Trophoblast cell (in vitro differentiated cells and primary cell): ENCODE data around the gene CYP26B1.

Source experiments
- DNase-seq, 2 donors: peaks; one replicate each; pipeline ENCODE4 v3.0.0-alpha.2; 2016
- H2AFZ ChIP-seq: 2 replicates; pipeline ENCODE4 v1.6.1; 2013; ENCODE audit warnings: low read length, moderate library complexity, mild to moderate bottlenecking; ENCODE audit not compliant: insufficient read depth, poor library complexity
- H2AK5ac ChIP-seq: 2 replicates; pipeline ENCODE4 v1.6.1; 2013; ENCODE audit warnings: mild to moderate bottlenecking, low read length
- H2BK120ac ChIP-seq: 2 replicates; pipeline ENCODE4 v1.6.1; 2013; ENCODE audit warnings: low read length, mild to moderate bottlenecking, moderate library complexity; ENCODE audit not compliant: insufficient read depth, poor library complexity
- H2BK12ac ChIP-seq: 2 replicates; pipeline ENCODE4 v1.6.1; 2013; ENCODE audit warnings: mild to moderate bottlenecking, low read length, moderate library complexity
- H2BK5ac ChIP-seq: 2 replicates; pipeline ENCODE4 v1.6.1; 2013; ENCODE audit warnings: low read length, low read depth, moderate library complexity, mild to moderate bottlenecking; ENCODE audit not compliant: poor library complexity
- H3K14ac ChIP-seq: 2 replicates; pipeline ENCODE4 v1.6.1; 2013; ENCODE audit warnings: mild to moderate bottlenecking, low read length
- H3K18ac ChIP-seq: 2 replicates; pipeline ENCODE4 v1.6.1; 2013; ENCODE audit warnings: mild to moderate bottlenecking, low read length
- H3K23ac ChIP-seq: 2 replicates; pipeline ENCODE4 v1.6.1; 2013; ENCODE audit warnings: low read length
- H3K27ac ChIP-seq: 2 replicates; pipeline ENCODE4 v1.5.1; 2013; ENCODE audit warnings: low read depth, mild to moderate bottlenecking, inconsistent platforms, low read length, moderate library complexity
- H3K27me3 ChIP-seq: 2 replicates; pipeline ENCODE4 v1.6.1; 2013; ENCODE audit warnings: inconsistent platforms, mild to moderate bottlenecking, low read length, moderate library complexity; ENCODE audit not compliant: insufficient read depth
- H3K36me3 ChIP-seq, 2 experiments: 1 replicate in 1 of 2; 2 replicates in 1 of 2; pipeline ENCODE4 v1.6.1; 2013; ENCODE audit warnings: low read length in 2 of 2, mild to moderate bottlenecking in 2 of 2, moderate library complexity in 1 of 2; ENCODE audit not compliant: insufficient read depth in 2 of 2, control insufficient read depth in 1 of 2
- H3K4ac ChIP-seq: 2 replicates; pipeline ENCODE4 v1.6.1; 2013; ENCODE audit warnings: low read depth, mild to moderate bottlenecking, low read length, moderate library complexity
- H3K4me1 ChIP-seq, 2 experiments: 1 replicate in 1 of 2; 2 replicates in 1 of 2; pipeline ENCODE4 v1.6.1; 2013; ENCODE audit warnings: low read length in 2 of 2, mild to moderate bottlenecking in 2 of 2, moderate library complexity in 1 of 2; ENCODE audit not compliant: insufficient read depth in 2 of 2, control insufficient read depth in 1 of 2
- H3K4me2 ChIP-seq: 2 replicates; pipeline ENCODE4 v1.6.1; 2013; ENCODE audit warnings: inconsistent platforms, mild to moderate bottlenecking, low read length, moderate library complexity
- H3K4me3 ChIP-seq: 2 replicates; pipeline ENCODE4 v1.5.1; 2013; ENCODE audit warnings: mild to moderate bottlenecking, low read depth, low read length, inconsistent platforms
- H3K79me1 ChIP-seq: one replicate; pipeline ENCODE4 v1.6.1; 2013; ENCODE audit warnings: low read length
- H3K79me2 ChIP-seq: 2 replicates; pipeline ENCODE4 v1.6.1; 2013; ENCODE audit warnings: low read length, mild to moderate bottlenecking; ENCODE audit not compliant: control insufficient read depth, insufficient read depth, poor library complexity
- H3K9ac ChIP-seq: 2 replicates; pipeline ENCODE4 v1.6.1; 2013; ENCODE audit warnings: mild to moderate bottlenecking, low read length
- H3K9me3 ChIP-seq: 2 replicates; pipeline ENCODE4 v1.6.1; 2013; ENCODE audit warnings: low read depth, mild to moderate bottlenecking, control low read depth, inconsistent platforms, low read length; ENCODE audit not compliant: insufficient read depth
- H4K12ac ChIP-seq: 2 replicates; pipeline ENCODE4 v1.6.1; 2013; ENCODE audit warnings: low read depth, mild to moderate bottlenecking, low read length, moderate library complexity
- H4K8ac ChIP-seq: 2 replicates; pipeline ENCODE4 v1.6.1; 2013; ENCODE audit warnings: low read depth, mild to moderate bottlenecking, low read length, moderate library complexity
- H4K91ac ChIP-seq: one replicate; pipeline ENCODE4 v1.6.1; 2013; ENCODE audit warnings: low read depth, mild to moderate bottlenecking, low read length, moderate library complexity
- WGBS: extraction: QIAGEN DNeasy Blood & Tissue Kit; methylation state at CpG from one replicate; pipeline ENCODE4 v1.1.7; 2013; ENCODE audit warnings: missing lambda C conversion rate; ENCODE audit not compliant: insufficient read length, insufficient coverage; ENCODE audit errors: extremely low coverage; 5-methylcytosine and 5-hydroxymethylcytosine counted together

CYP26B1 gene

DNA sequence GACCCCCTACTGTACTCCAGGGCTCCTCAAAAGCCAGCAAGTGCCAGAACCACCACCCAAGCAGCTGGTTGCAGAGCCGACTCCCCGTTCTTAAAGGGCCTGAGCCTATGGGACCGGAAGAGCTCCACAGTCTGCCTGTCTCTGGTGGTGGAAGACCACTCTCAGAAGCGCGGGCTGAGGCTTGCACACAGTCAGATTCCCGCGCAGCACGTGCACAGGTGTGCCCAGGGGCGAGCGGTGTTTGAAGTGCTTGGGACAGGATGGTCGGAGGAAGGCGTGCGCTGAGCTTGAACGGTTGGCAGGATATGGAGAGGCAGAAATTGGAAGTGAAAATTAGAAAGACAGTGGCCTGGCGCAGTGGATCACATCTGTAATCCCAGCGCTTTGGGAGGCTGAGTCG, 64.8 kb downstream of the CYP26B1 start:
- no peak overlapping the region for H4K8ac ChIP-seq
- no peak overlapping the region for H3K9ac ChIP-seq

GRCh38 chr2:72082021-72082601, 65.6 kb downstream of the CYP26B1 start:
- Histone ChIP-seq H3K27ac (no peak overlapping the region), H3K9ac (no peak overlapping the region), H3K9me3 (peaks cover 13% of the 10 kb centered on the region), H2AFZ (no peak overlapping the region), H3K27me3 (no peaks in the 10 kb centered on the region), H3K4me3 (no peak overlapping the region), H3K79me2 (no peaks in the 10 kb centered on the region), H3K36me3 (no peaks in the 10 kb centered on the region), H3K4me2 (no peak overlapping the region), H2AK5ac (no peak overlapping the region), H2BK12ac (no peak overlapping the region), H4K12ac (no peak overlapping the region), H3K23ac (no peak overlapping the region), H3K18ac (no peak overlapping the region), H3K14ac (no peak overlapping the region), H3K4ac (no peak overlapping the region), H3K79me1 (no peaks in the 10 kb centered on the region), H4K91ac (no peak overlapping the region), H2BK5ac (no peak overlapping the region), H3K4me1 (peaks cover 0 to 5% of the 10 kb centered on the region in 2 experiments), H2BK120ac (no peak overlapping the region), H4K8ac (no peak overlapping the region)
- WGBS, result no CpG with 5 or more reads among the region's 12 CpGs
- no peak for DNase-seq

More for the DNA sequence above, 64.8 kb downstream of the CYP26B1 start:
- Histone ChIP-seq H3K4me2 (no peak overlapping the region), H3K4me3 (no peak overlapping the region), H3K4ac (no peak overlapping the region), H3K27ac (no peak overlapping the region), H3K23ac (no peak overlapping the region), H3K79me2 (no peaks in the 10 kb centered on the region), H2BK120ac (no peak overlapping the region), H3K27me3 (no peaks in the 10 kb centered on the region), H2BK5ac (no peak overlapping the region), H2BK12ac (no peak overlapping the region), H2AFZ (no peak overlapping the region), H3K4me1 (peaks cover 0 to 5% of the 10 kb centered on the region in 2 experiments), H3K79me1 (no peaks in the 10 kb centered on the region), H2AK5ac (no peak overlapping the region), H4K91ac (no peak overlapping the region), H3K14ac (no peak overlapping the region), H3K18ac (no peak overlapping the region), H4K12ac (no peak overlapping the region), H3K36me3 (no peaks in the 10 kb centered on the region), H3K9me3 (peaks cover 13% of the 10 kb centered on the region)
- no peak for DNase-seq
- no CpG with 5 or more reads among the region's 17 CpGs for WGBS

DNA sequence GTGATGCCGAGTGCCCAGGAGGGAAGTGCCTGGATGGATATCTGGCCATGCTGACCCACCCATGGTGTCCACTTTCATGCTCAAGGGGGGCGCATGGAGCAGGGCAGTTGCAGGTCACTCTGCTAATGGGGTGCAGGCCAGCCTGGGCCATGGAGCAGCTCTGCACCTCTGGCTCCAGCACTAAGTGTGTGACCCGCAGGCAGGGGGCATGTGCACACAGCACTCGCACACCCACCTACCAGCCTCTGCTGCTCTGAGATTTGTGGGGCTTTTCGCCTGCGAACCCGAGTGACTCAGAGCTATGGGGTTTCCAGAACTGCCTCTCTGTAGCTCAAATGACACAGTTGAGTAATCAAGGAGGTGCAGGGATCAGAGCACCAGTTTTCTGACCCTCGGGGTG, 66.2 kb downstream of the CYP26B1 start:
- Histone ChIP-seq H3K4me1 (peaks cover 0 to 5% of the 10 kb centered on the region in 2 experiments), H3K36me3 (no peaks in the 10 kb centered on the region), H3K9me3 (peaks cover 13% of the 10 kb centered on the region), H3K23ac (no peak overlapping the region), H2AK5ac (no peak overlapping the region), H4K12ac (no peak overlapping the region), H3K4me3 (no peak overlapping the region), H2AFZ (no peak overlapping the region), H2BK5ac (no peak overlapping the region), H3K9ac (no peak overlapping the region), H3K18ac (no peak overlapping the region), H4K91ac (no peak overlapping the region), H3K79me1 (no peaks in the 10 kb centered on the region), H3K4ac (no peak overlapping the region), H3K27ac (no peak overlapping the region), H3K79me2 (no peaks in the 10 kb centered on the region), H3K14ac (no peak overlapping the region), H4K8ac (no peak overlapping the region), H2BK12ac (no peak overlapping the region), H3K4me2 (no peak overlapping the region), H3K27me3 (no peaks in the 10 kb centered on the region), H2BK120ac (no peak overlapping the region)
- WGBS, result no CpG with 5 or more reads among the region's 8 CpGs
- DNase-seq, result no peak

- no peaks in the 10 kb centered on the region for H3K27me3 ChIP-seq
- no peak overlapping the region for H4K8ac ChIP-seq
- no peak overlapping the region for H2AFZ ChIP-seq
- H3K36me3 ChIP-seq, result no peaks in the 10 kb centered on the region
- H2AK5ac ChIP-seq, result no peak overlapping the region
- H3K18ac ChIP-seq, result no peak overlapping the region
- no peak overlapping the region for H3K14ac ChIP-seq
- H3K9ac ChIP-seq, result no peak overlapping the region
- H2BK120ac ChIP-seq, result no peak overlapping the region
- peaks cover 0 to 5% of the 10 kb centered on the region in 2 experiments for H3K4me1 ChIP-seq
- no peak overlapping the region for H2BK5ac ChIP-seq
- no peak for DNase-seq
- H3K79me2 ChIP-seq, result no peaks in the 10 kb centered on the region
- no CpG with 5 or more reads among the region's 3 CpGs for WGBS
- no peak overlapping the region for H3K27ac ChIP-seq
- H3K79me1 ChIP-seq, result no peaks in the 10 kb centered on the region
- H4K91ac ChIP-seq, result no peak overlapping the region
- H4K12ac ChIP-seq, result no peak overlapping the region
- peaks cover 12% of the 10 kb centered on the region for H3K9me3 ChIP-seq
- no peak overlapping the region for H3K4me3 ChIP-seq
- H3K4me2 ChIP-seq, result no peak overlapping the region
- H3K23ac ChIP-seq, result no peak overlapping the region
- no peak overlapping the region for H3K4ac ChIP-seq
- no peak overlapping the region for H2BK12ac ChIP-seq
These were observed 67.1 kb downstream of the CYP26B1 start for GRCh38 chr2:72080286-72081145.
